Liver (tissue), 9 donors: Measurements from ENCODE around the gene LIPG. TPM values are rescaled to one million over a fixed set of nuclear protein-coding genes. Genes with fewer than 3 reads are reported as not detected.

Experiments
- DNase-seq: peaks from one replicate; pipeline ENCODE4 v3.0.0-alpha.2; 2017; ENCODE audit warnings: low spot score
- H3K27ac ChIP-seq, 2 donors: one replicate each; pipeline ENCODE4 v1.7.0; 2013; ENCODE audit warnings: inconsistent platforms in 2 of 2, low read length in 2 of 2, control low read depth in 1 of 2, low read depth in 1 of 2, mild to moderate bottlenecking in 1 of 2
- H3K27me3 ChIP-seq, 4 donors: one replicate each; pipeline versions ENCODE4 v1.6.1 to v1.7.0; 2013; ENCODE audit warnings: low read length in 3 of 4, inconsistent platforms in 1 of 4, mild to moderate bottlenecking in 1 of 4, moderate library complexity in 1 of 4; ENCODE audit not compliant: control insufficient read depth in 4 of 4, insufficient read depth in 4 of 4
- H3K36me3 ChIP-seq, 4 donors: one replicate each; pipeline versions ENCODE4 v1.6.1 to v1.7.0; 2013; ENCODE audit warnings: low read length in 3 of 4, mild to moderate bottlenecking in 3 of 4, low read depth in 1 of 4, moderate library complexity in 1 of 4; ENCODE audit not compliant: control insufficient read depth in 4 of 4, insufficient read depth in 3 of 4
- H3K4me1 ChIP-seq, 4 donors: one replicate each; pipeline versions ENCODE4 v1.6.1 to v1.7.0; 2013; ENCODE audit warnings: low read length in 3 of 4, mild to moderate bottlenecking in 3 of 4, moderate library complexity in 1 of 4; ENCODE audit not compliant: control insufficient read depth in 4 of 4, insufficient read depth in 4 of 4
- H3K4me3 ChIP-seq, 3 donors: one replicate each; pipeline versions ENCODE4 v1.6.1 to v1.7.0; 2013; ENCODE audit warnings: low read length in 3 of 3, control low read depth in 1 of 3, low read depth in 1 of 3, mild to moderate bottlenecking in 1 of 3
- H3K9ac ChIP-seq, 2 donors: one replicate each; pipeline ENCODE4 v1.7.0; 2013; ENCODE audit warnings: low read length in 2 of 2, mild to moderate bottlenecking in 2 of 2, moderate library complexity in 2 of 2, control low read depth in 1 of 2, low read depth in 1 of 2
- H3K9me3 ChIP-seq, 4 donors: one replicate each; pipeline versions ENCODE4 v1.6.1 to v1.7.0; 2013; ENCODE audit warnings: low read length in 3 of 4; ENCODE audit not compliant: control insufficient read depth in 4 of 4
- ATF3 ChIP-seq: IDR thresholded peaks from 2 replicates; pipeline ENCODE4 v1.6.1; 2016; ENCODE audit warnings: antibody characterized with exemption
- CTCF ChIP-seq: fragments of 150-350 bp; IDR thresholded peaks from 2 replicates; pipeline ENCODE4 v1.5.1; 2017; ENCODE audit warnings: improper control_type of control experiment, low read depth, low read length; ENCODE audit not compliant: missing input control
- EGR1 ChIP-seq, 2 donors: IDR thresholded peaks; 2 replicates each; pipeline ENCODE4 v1.6.1; 2016 to 2018; ENCODE audit warnings: antibody characterized with exemption in 2 of 2, low read depth in 2 of 2
- FOXA1 ChIP-seq: IDR thresholded peaks from 2 replicates; pipeline ENCODE4 v1.6.1; 2016; ENCODE audit warnings: antibody characterized with exemption
- FOXA2 ChIP-seq: IDR thresholded peaks from 2 replicates; pipeline ENCODE4 v1.6.1; 2016; ENCODE audit warnings: antibody characterized with exemption
- GABPA ChIP-seq, 2 donors: IDR thresholded peaks in 1 of 2; conservative IDR thresholded peaks in 1 of 2; 2 replicates each; pipeline ENCODE4 v1.6.1; 2016; ENCODE audit warnings: antibody characterized with exemption in 2 of 2, mild to moderate bottlenecking in 1 of 2, moderate library complexity in 1 of 2
- HNF4A ChIP-seq, 2 donors: conservative IDR thresholded peaks; 2 replicates each; pipeline ENCODE4 v1.6.1; 2016; ENCODE audit warnings: antibody characterized with exemption in 2 of 2, mild to moderate bottlenecking in 2 of 2
- HNF4G ChIP-seq: IDR thresholded peaks from 2 replicates; pipeline ENCODE4 v1.6.1; 2016; ENCODE audit warnings: antibody characterized with exemption
- JUND ChIP-seq, 2 donors: IDR thresholded peaks; 2 replicates each; pipeline ENCODE4 v1.6.1; 2016; ENCODE audit warnings: antibody characterized with exemption in 2 of 2
- MAX ChIP-seq: IDR thresholded peaks from 2 replicates; pipeline ENCODE4 v1.6.1; 2016; ENCODE audit warnings: antibody characterized with exemption
- NR2F2 ChIP-seq: IDR thresholded peaks from 2 replicates; pipeline ENCODE4 v1.6.1; 2016; ENCODE audit warnings: antibody characterized with exemption
- RAD21 ChIP-seq, 2 donors: IDR thresholded peaks; 2 replicates each; pipeline ENCODE4 v1.6.1; 2016; ENCODE audit warnings: antibody characterized with exemption in 2 of 2, mild to moderate bottlenecking in 2 of 2
- REST ChIP-seq: IDR thresholded peaks from 2 replicates; pipeline ENCODE4 v1.6.1; 2016; ENCODE audit warnings: antibody characterized with exemption, mild to moderate bottlenecking
- RXRA ChIP-seq, 2 donors: IDR thresholded peaks; 2 replicates each; pipeline ENCODE4 v1.6.1; 2017 to 2018; ENCODE audit warnings: antibody characterized with exemption in 2 of 2, mild to moderate bottlenecking in 1 of 2
- SP1 ChIP-seq: IDR thresholded peaks from 2 replicates; pipeline ENCODE4 v1.6.1; 2018; ENCODE audit warnings: antibody characterized with exemption, mild to moderate bottlenecking
- TAF1 ChIP-seq: conservative IDR thresholded peaks from 2 replicates; pipeline ENCODE4 v1.6.1; 2016; ENCODE audit warnings: antibody characterized with exemption, mild to moderate bottlenecking
- YY1 ChIP-seq: IDR thresholded peaks from 2 replicates; pipeline ENCODE4 v1.6.1; 2016; ENCODE audit warnings: antibody characterized with exemption, mild to moderate bottlenecking
- ZBTB33 ChIP-seq: IDR thresholded peaks from 2 replicates; pipeline ENCODE4 v1.6.1; 2016; ENCODE audit warnings: antibody characterized with exemption
- WGBS: extraction: QIAGEN DNeasy Blood & Tissue Kit; methylation state at CpG from one replicate; pipeline ENCODE4 v1.1.7; 2013; 5-methylcytosine and 5-hydroxymethylcytosine counted together
- polyA plus RNA-seq, 2 donors: library from polyadenylated mRNA; stranded (reverse) in 1 of 2; unstranded in 1 of 2; fragments of 200-250 nt in 1 of 2; fragments of >200 nt in 1 of 2; fragmentation: Nextera tagmentation in 1 of 2; extraction: Ambion mirVana in 1 of 2; gene quantifications; one replicate each; pipeline versions ENCODE4 v1.2.1 to v1.2.3, GENCODE V29; 2013 to 2015
- total RNA-seq, 2 donors: library from RNA; depleted of rRNA; stranded (reverse); fragments of >200 nt; gene quantifications; one replicate each; pipeline ENCODE4 v1.2.3, GENCODE V29; 2014
- donor health status: healthy.
- donor health status: healthy.
- donor health status: healthy.
- donor health status: healthy.
- donor health status: healthy.

Gene LIPG
- total and polyA plus RNA-seq, 4 donors = 2.8 to 150 (median 39.7) TPM

GRCh38 chr18:49558356-49558755 lies 3.5 kb upstream of the LIPG start:
- no peak overlapping the region for H3K4me3 ChIP-seq
- H3K9ac ChIP-seq = no peak overlapping the region
- 88% methylated on average over 3 of the region's 3 CpGs for WGBS
- no peak overlapping the region for H3K27ac ChIP-seq
- no peak for DNase-seq
- TF ChIP-seq GABPA (IDR thresholded peaks at IDR 0.05 in 1 of 2, conservative IDR thresholded peaks at IDR 0.05 in 1 of 2) (no peak), HNF4A (conservative IDR thresholded peaks at IDR 0.05) (no peak), FOXA2 (no peak), NR2F2 (no peak), HNF4G (no peak), SP1 (no peak), TAF1 (no peak), YY1 (no peak), JUND (IDR thresholded peaks at IDR 0.05) (no peak), FOXA1 (no peak), REST (no peak), RAD21 (IDR thresholded peaks at IDR 0.05) (no peak), MAX (no peak), CTCF (no peak), ZBTB33 (no peak), ATF3 (no peak), EGR1 (IDR thresholded peaks at IDR 0.05; ENCODE audit: low read depth in 2 of 2) (no peak), RXRA (IDR thresholded peaks at IDR 0.05) (no peak)
- peaks cover 0 to 20% (median 13%) of the 10 kb centered on the region in 4 donors for H3K4me1 ChIP-seq
- no peaks in the 10 kb centered on the region for H3K36me3 ChIP-seq
- H3K27me3 ChIP-seq = no peaks in the 10 kb centered on the region
- H3K9me3 ChIP-seq = no peaks in the 10 kb centered on the region
